Putamen (tissue), 1 donor: ENCODE data around the gene AIPL1.

Experiments used
- DNase-seq: peaks from one replicate; pipeline ENCODE4 v3.0.0-alpha.2; 2016; ENCODE audit warnings: low spot score

AIPL1 gene

GRCh38 chr17:6467567-6467966, 32.6 kb upstream of the AIPL1 start:
- DNase-seq = no peak

GRCh38 chr17:6465206-6466003, 30.5 kb upstream of the AIPL1 start:
- DNase-seq = no peak

- DNase-seq = no peak
These were observed 29.6 kb upstream of the AIPL1 start for GRCh38 chr17:6464446-6465041.

- DNase-seq = no peak
These were observed 28.9 kb upstream of the AIPL1 start for GRCh38 chr17:6463616-6464445.

- no peak for DNase-seq
These were observed 27.8 kb upstream of the AIPL1 start for GRCh38 chr17:6462692-6463091.

- DNase-seq = no peak
These were observed 27.0 kb upstream of the AIPL1 start for GRCh38 chr17:6461792-6462524.

DNA sequence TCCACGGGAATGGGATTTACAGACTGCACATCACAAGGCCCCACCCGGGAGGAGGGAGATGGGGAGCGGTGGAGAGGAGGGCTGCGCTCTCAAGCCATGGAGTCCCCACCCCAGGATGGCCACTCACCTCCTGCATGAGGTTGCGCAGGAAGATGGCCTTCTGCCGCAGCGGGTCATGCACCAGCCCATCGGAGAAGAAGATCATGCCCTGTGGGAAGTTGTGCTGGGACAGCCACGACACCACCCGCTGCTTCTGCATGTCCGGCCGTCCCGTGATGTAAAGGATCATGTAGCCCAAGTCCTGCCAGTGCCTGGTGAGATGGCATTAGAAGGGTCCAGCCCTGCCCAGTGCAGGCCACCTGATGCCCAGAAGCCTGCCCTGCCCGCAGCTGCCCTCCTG, 26.3 kb upstream of the AIPL1 start:
- no peak for DNase-seq

- DNase-seq = no peak
These were observed 25.7 kb upstream of the AIPL1 start for GRCh38 chr17:6460531-6461161.

DNA sequence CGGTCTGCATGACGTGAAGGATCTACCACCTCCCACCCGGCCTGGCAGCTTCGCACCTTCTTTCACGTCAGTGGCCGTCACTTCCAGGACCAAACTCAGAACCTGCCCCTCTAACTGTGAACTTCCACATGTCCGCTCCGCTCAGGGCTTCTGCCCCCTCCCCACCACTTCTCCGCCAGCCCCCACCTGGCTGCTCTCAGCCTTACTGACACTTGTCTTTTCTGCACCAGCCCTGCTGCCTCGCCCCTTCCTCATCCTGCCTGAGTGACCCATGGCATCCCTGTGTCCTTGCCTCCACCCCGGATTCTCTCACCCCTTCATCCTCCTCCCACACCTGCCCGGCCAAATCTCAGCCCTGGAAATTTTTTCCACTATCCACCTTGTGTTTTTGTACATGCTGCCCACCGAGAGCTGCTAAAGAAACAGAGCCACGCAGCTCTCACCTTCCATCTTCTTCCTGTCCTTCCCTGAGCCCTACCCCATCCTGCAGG, 23.6 kb upstream of the AIPL1 start:
- no peak for DNase-seq

GRCh38 chr17:6457688-6458459, 23.0 kb upstream of the AIPL1 start:
- DNase-seq = no peak

DNA sequence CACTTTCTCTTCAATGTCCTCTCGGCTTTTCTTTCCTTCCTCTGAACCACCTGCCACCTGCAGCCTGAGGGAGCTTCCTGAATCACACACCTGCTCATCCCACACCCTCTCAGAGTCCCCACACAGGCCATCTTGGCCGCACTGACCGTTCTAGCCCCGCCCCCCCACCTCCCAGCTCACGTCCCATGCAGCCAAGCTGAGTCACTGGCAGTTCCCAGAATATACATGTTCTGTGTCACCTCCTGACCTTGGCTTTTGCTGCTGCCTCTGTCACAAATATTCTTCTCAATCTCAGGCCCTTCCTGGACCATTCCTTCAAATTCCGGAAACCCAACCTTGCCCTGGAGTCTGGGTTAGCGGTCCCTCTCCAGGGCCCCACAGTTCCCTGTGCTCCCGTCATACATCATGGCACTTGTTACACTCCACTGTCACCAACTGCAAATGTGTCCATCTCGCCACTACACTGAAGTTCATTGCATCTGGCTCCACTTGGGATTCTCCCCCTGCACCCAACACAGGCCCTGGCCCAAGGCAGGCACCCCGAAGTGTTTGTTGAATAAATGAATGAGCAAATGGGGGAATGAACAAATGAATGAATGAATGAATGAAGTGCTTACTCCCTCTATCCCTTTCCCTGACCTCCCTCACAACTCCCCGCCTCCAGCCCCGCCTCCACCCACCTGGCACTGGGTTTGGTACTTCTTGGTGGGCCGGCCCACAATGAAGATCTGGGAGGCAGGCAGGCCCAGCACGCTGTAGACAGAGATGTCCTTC, 22.2 kb upstream of the AIPL1 start:
- DNase-seq = no peak

DNA sequence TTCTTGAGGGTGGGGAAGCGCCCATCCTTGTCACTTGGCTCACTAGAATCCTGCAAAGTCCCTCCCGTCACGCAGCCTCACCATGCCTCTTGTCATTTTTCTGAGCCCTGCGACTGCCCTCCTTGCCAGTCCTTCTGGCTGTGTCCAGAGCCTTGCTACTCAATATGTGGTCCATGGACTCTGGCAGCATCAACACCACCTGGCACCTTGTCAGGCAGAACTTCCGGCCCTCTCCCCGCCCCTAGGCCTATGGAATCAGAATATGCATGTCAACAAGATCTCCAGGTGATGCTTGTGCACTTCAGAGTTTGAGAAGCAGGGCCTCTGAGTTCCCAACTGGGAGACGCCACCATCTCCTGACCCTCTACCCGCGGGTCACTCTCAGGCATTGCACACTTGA, 21.4 kb upstream of the AIPL1 start:
- no peak for DNase-seq

- DNase-seq = no peak
These were observed 20.4 kb upstream of the AIPL1 start for GRCh38 chr17:6455321-6455705.

GRCh38 chr17:6454495-6455320, 19.8 kb upstream of the AIPL1 start:
- no peak for DNase-seq

DNA sequence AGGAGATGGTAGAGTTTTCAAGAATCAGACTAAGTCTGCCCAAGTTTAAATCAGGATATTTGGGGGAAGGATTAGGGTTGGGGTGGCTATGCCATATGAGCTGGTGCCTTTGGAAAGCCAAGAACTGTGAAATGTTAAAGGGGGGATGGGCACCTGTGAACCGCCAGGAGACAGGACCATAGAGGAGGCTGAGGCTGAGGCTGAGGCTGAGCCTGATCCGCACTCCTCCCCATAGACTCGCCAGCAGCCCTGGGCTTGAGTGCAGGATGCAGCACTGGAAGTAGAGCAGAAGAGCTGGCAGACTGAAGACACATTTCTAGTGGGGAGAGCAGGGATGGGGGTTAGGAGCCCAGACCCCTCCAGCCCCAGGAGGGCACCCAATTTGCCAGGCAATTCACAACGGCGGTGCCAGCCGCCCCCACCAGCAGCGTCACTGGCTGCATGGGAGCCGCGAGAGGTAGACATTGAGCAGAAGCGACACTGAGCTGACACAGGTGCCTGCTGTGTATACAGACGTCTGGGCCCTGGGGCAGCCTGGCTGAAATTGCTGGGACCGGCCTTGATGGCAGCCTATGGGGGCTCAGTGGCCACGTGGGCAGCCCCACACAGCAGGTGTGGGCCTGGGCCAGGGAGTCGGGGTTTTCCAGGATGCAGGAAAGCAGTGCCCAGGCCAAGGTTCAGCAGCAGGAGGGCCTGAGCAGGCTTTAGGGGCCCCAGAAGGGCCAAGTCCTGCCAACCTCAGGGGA, 18.5 kb upstream of the AIPL1 start:
- DNase-seq = no peak

GRCh38 chr17:6452471-6453266, 17.7 kb upstream of the AIPL1 start:
- DNase-seq = no peak
